Measurements from ENCODE around the gene ZP4.

Gene ZP4, protein sequence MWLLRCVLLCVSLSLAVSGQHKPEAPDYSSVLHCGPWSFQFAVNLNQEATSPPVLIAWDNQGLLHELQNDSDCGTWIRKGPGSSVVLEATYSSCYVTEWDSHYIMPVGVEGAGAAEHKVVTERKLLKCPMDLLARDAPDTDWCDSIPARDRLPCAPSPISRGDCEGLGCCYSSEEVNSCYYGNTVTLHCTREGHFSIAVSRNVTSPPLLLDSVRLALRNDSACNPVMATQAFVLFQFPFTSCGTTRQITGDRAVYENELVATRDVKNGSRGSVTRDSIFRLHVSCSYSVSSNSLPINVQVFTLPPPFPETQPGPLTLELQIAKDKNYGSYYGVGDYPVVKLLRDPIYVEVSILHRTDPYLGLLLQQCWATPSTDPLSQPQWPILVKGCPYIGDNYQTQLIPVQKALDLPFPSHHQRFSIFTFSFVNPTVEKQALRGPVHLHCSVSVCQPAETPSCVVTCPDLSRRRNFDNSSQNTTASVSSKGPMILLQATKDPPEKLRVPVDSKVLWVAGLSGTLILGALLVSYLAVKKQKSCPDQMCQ

DNA sequence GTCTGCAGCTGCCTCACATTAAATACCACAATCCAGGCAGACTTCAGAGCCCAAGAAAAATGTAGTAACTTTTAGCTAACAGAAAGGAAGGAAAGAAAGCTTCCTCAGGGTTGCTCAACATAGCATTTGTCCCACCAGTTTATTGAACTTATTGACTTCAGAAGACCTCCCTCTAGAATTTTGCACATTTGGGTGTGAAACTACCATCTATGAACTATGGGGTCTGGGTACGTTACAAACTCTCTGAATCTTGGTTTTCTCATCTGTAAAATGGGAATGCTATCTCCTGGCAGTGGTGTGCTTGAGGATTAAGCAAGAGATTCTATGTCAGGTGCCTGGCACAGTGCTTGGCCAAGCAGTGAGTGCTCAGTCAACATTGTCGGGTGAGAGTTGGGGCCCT lies at the start of gene ZP4:
TSS of gene ZP4 (minus strand) at position 101 of the 400 bp plus-strand sequence. CDS start 287 bp downstream, outside the sequence.
- DNase-seq (ENCODE audit: low read depth in 2 of 2): no peak

DNA sequence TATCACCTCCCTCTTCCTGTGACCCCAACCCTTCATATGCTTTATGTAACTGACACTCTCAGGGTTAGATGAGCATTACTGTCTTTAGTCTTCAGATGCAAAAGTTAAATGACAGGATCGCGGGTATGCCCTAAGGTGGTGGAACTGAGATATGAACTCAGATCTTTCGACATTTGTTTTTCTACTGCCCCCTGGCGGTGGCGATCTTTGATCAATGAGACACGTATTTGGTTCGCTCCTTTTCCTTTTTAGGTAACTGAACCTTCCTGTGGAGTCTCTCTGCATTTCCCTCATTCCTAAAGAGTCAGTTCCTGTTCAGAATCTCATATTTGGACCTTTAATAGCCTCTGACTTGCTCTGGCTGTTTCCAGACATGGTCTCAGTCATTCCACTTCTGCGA lies 47.8 kb upstream of the ZP4 start:
- DNase-seq (ENCODE audit: low read depth in 2 of 2): no peak

DNA sequence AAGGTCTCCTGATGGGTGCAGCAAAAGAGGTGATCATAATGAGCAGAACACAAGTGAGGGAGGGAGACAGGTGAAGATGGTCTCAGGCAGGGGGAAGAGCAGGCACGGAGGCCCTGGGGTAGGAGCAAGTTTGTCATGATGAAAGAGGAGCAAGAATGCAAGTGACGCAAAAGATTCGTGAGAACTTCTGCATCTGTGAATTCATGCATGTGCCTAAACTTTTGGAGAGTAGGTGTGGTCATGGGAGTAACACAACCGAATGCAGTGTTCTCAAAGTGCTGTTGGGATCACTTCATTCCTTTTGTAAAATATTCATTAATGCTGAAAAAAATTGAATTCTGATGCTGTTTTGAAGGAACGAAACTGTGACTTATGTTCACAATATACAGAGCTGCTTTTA lies 47.3 kb upstream of the ZP4 start:
- no peak for DNase-seq (ENCODE audit: low read depth in 2 of 2)

DNA sequence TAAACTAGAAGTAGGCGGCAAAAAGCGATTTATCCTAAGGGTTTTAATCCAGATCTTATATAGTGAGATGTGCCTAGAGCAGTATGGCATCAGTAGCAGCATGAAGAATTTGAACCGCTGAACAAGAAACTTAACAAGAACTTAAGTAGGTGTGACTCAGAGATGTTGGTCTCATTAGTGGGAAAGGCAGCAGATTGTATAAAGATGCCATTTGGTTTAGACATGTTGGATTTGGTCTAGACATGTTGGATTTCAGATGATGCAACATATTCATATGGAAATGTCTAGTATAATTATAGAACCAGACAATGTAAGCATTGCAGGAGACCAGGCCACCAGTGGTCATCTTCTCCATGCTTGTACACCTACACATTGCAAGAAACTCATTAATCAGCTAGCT lies 42.1 kb upstream of the ZP4 start:
- no peak for DNase-seq (ENCODE audit: low read depth in 2 of 2)

DNA sequence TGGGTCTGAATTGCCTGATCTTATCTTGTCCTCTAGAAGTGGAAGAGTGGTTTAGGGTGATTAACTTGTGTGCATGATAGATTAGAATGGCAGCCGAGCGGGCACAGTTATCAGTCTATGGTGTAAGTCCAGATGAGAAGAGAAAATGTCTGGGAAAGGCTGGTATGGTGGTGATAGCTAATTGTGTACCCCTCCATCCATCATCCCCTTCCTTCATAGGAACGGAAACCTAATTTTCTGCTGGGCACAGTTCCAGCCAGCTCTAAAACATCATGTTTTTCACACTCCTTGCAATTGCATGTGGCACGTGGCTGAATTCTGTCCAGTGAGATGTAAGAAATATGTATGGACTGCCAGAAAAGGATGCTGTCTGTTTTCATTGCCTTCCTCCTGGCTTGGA lies 40.9 kb upstream of the ZP4 start:
- no peak for DNase-seq (ENCODE audit: low read depth in 2 of 2)

DNA sequence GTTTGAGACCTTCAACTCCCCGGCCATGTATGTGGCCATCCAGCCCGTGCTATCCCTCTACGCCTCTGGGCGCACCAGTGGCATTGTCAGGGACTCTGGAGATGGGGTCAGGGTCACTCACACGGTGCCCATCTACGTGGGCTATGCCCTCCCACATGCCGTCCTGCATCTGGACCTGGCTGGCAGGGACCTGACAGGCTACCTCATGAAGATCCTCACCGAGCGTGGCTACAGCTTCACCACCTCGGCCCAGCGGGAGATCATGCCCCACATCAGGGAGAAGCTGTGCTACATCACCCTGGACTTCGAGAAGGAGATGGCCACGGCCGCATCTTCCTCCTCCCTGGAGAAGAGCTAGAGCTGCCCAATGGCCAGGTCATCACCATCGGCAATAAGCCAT lies 36.5 kb upstream of the ZP4 start:
- DNase-seq (ENCODE audit: low read depth in 2 of 2): no peak

DNA sequence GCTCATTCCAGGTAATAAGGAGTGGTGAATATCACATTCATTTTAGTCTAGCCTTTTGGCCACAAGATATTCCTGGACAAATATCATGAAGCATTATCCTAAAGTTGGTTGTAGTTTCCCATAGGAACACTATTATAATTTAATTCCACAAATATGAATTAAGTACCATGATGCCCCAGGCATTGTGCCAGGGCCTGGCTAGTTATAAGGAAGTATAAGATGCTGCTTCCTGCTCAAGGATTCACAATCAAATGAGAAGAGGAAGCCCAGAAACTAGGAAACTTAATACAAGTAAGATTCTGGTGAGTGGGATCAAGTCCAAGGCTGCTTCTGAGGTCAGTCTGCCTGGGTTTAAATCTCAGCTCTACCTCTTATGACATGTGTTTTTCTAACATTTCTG lies 30.6 kb upstream of the ZP4 start:
- no peak for DNase-seq (ENCODE audit: low read depth in 2 of 2)

DNA sequence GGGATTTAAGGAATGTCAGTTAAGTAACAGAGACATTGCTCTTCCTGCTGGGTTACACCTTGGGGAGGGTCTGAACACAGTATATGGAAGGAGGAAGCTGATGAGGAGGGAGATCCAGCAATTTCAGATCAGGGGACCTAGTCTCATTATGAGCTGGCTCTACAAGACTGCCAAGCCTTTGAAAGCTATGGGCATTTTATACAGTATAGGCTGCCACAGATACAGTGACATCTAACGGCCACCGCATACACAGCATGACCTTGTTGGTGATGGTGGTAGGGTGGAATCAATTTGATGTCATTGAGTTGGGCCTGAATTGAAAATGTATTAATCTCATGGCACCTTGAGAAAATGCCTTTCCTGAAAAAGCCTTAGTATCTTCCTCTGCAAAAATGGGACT lies 22.6 kb upstream of the ZP4 start:
- DNase-seq (ENCODE audit: low read depth in 2 of 2): no peak

DNA sequence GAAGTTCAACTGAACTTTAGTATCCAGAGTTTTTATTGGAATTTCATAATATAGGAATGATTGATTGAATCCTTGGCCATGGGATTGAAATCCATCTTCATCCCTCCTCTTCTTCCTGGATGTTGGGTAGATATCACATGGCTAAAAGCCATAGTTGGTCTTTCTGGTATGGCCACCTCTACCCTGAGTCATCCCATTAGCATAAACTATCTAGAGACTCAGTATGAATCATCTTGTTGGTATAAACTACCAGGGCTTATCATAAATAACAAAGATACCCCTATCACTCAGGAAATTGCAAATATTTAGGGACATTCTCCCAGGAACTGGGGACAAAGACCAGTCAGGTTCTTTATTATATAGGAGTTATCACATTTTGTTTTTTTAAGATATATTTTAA lies 21.2 kb upstream of the ZP4 start:
- DNase-seq (ENCODE audit: low read depth in 2 of 2): no peak

DNA sequence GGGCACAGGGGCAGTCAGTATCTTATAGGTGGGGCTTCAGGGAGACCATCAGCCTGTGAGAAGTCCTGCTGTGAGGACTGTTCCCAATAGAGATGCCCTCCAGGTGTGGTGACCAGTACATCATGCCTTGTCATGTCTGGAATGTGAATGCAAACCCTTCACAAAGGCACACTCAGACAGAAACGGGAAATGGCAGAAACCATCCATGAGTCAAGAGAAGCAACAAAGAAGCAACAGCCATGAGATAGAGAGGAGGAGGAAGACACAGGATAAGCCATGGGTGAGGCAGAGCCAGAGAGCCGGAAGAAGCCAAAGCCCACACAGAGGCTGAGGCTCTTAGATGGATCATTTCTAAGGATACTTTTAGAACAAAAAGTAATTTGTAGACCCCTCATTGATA lies 20.1 kb upstream of the ZP4 start:
- no peak for DNase-seq (ENCODE audit: low read depth in 2 of 2)

DNA sequence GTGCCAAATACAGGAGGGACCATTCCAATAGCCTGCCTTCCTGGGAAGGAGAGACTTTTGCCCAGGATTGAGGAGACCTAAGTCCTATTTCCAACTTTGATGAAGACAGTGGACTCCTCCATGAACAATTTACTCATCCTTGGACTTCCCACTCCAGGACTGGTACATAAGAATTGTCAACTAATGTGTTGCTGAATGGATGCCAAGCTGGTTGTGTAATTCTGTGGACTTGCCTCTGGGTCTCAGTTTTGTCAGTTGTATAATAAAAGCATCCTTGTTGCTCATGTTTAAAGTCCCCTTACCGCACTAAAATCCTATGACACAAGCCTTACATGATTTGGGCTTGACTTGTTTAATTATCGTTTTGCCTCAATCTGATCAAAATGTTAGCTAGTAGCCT lies 13.2 kb upstream of the ZP4 start:
- no peak for DNase-seq (ENCODE audit: low read depth in 2 of 2)

DNA sequence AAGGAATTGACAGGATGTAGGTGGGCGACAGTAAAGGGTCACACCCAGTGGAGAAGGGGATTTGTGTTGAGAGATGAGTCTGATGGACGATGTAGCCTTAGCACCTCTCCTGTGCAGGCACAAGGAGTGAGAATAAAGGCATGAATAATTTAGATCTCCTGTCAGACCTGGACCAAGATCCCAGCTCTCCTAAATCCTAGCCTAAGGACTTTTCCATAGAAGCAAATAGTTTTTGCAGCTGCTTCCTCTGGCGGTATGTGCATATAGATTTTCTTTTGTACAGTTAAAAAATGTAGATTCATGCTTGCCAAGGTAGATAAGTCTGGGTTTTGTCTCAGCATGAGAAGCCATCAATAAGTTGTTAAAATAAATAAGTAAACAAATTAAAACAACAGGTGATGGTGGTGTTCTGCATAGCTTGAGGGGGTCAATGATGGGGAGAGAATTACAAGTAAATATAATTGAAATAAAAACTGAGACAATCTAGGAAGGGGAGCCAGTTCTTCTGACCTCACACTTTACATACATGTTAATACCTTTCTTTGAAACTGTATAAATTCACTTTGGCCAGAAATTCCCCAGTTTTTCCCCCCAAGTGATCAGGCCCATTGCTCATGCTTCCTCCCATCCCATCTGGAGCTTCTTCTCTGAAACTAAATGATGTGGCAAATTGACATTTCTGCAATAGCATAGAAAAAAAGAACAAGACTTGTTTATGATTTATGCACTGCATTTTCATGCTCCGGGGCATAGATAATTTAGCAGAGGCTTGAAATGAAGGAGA lies 12.4 kb upstream of the ZP4 start:
- no peak for DNase-seq (ENCODE audit: low read depth in 2 of 2)

DNA sequence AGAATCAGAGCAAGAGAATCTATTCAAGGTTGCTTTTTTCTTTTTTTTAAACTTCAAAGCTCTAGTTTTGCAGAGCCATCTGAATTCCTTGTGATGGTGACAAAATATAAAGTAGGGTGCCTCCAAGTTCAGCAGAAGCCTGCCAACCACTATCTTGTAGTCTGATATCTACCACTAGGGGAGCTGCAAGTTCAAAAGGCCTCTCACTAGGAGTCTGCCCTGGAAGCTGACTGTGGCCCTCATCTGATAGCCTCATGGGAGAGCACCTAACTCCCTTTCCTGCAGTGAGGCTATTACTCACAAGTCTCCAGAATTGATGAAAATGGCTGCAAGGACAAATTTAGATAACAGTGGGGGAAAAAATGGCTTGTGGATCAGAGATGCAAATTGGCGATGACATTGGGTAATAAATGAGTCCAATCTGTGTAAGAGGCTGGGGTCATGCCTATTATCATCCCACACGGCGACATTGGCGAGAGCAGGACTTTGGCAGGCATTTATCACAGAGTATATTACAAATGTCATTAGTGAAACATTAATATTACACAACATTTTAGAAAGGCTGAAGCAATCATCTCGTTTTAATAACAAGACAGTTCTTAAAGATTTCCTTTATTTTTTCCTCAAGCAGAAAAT lies 10.7 kb upstream of the ZP4 start:
- no peak for DNase-seq (ENCODE audit: low read depth in 2 of 2)

DNA sequence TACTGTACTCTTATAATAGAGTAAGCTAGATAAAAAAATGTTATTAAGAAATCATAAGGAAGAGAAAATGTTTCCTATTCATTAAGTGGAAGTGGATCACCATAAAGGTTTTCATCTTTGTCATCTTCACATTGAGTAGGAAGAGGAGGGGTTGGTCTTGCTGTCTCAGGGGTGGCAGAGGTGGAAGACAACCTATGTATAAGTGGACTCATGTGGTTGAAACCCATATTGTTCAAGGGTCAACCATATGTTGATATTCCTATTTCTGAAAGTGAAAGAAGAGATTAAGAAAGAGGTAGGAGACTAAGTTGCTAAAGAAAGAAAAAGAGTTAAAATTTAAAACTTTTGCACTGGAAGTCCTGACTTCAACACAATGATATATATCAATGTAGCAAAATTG lies 4.9 kb upstream of the ZP4 start:
- no peak for DNase-seq (ENCODE audit: low read depth in 2 of 2)

DNA sequence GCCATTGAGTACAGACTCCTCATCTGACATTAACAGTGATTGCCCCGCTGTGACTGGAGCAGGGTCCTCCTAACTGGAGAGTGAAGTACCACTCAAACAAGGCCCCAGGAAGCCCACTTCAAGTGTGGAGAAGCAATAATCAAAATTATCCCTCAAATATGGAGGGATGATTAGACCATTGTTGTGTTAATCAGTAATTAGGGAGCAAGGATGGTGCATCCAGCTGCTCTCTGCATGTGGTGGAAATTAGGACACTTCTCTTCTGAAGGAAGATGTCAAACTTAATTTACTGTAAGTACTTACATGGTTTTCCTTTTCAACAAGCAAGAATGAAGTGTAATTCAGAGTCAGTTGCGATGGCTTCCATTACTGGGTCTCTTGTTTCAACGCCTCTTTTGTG lies 3.4 kb upstream of the ZP4 start:
- DNase-seq (ENCODE audit: low read depth in 2 of 2): no peak

DNA sequence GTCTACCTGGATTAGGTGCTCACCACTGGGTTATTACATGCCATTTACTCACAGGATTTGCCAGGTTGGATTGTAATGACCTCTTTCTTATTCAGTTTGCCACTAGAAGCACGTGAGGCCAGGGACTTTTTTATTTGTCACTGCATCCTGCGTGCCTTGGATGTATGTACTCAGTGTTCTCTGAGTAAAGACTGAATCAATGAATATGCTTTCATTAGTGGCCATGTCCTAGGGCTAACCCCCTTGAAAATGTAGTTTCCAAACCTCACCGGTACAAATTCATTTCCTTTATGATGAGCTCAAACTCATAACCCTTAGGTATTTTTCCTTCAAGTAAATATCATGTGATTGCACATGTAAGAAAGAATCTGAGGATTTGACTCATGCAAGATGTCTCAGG lies 1.3 kb upstream of the ZP4 start:
- no peak for DNase-seq (ENCODE audit: low read depth in 2 of 2)

DNA sequence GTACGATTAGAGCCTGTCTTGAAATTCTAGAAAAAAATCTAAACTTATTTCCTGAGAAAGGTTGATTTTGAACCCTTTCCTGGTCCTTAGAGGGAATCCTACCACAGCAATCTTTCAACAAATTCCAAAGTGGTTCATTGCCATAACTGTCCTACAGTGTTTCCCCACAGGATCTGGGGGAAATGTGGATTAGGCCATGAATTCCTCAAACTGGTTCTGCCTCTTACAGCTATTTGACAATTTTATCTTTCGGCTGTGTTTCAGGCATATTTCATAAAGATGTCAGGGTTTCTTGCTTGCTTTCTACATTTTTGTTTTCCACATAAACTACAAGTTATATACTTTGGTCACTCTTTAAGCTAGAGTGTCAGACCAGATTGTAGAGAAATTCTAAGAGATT lies 544 bp upstream of the ZP4 start:
- no peak for DNase-seq (ENCODE audit: low read depth in 2 of 2)

DNA sequence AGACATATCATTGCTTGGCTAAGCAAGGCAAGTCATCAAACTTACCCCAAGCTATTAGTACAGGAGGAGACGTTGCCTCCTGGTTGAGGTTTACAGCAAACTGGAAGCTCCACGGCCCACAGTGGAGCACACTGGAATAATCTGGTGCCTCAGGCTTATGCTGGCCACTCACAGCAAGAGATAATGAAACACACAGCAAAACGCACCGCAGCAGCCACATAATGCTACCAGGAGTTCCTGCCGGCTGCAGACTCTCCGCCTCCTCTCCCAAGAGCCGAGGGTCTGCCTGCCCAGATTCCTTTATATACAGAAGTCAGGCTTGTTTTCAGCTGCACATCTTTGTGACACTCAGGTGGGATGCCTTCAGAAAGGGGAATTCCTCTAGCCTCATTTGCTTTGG lies 306 bp downstream of the ZP4 start:
- DNase-seq (ENCODE audit: low read depth in 2 of 2): no peak

DNA sequence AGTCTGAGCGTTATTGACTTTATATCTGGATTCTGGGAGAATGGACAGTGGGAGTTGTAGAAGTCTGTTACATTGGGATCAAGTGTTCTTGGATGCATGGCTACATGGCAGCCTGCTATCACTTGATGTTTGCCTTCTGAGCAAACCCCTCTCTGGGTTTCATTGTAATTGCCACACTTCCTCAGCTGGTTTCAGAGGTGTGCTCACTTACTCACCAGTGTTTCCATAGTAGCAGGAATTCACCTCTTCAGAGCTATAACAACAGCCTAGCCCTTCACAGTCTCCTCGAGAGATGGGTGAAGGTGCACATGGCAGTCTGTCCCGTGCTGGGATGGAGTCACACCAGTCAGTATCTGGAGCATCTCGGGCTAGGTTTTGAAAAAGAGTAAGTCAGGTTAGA lies 2.6 kb downstream of the ZP4 start:
- DNase-seq (ENCODE audit: low read depth in 2 of 2): no peak

DNA sequence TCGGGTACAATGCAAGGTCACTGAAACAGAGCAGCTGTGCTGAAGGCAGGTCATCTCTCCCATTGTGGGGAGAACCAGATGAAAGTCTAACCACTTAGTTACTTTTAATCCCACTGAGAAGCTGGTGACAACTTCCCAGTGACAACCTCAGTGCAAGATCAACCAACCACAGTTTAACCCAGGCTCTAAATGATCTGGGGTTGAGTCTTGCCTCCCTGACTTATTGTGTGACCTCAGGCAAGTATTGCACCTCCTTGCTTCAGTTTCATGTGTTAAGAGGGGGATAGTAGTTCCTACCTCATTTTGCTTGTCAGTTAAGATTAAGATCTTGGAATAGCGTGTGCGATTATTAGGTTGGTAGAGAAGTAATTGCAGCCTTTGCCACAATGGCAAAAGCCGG lies 3.2 kb downstream of the ZP4 start:
- DNase-seq (ENCODE audit: low read depth in 2 of 2): no peak

DNA sequence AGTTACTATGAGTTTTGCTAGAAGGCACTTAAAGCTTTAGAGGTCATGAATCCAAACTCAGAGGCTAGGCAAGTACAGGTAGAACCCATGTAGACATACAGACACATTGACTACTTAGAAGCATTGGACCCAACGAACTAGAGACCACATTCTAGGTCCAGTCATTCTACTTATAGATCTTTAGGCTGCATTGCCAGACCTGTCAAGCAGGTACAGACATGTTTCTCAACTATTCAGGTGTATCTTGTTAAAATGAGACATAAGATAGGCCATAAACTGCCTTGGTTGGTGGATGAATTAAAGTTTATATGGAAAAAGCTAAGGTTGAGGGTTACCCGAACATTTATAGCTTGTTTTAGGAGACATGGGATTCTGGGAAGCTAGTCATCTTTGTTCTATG lies 6.5 kb downstream of the ZP4 start:
- no peak for DNase-seq (ENCODE audit: low read depth in 2 of 2)

DNA sequence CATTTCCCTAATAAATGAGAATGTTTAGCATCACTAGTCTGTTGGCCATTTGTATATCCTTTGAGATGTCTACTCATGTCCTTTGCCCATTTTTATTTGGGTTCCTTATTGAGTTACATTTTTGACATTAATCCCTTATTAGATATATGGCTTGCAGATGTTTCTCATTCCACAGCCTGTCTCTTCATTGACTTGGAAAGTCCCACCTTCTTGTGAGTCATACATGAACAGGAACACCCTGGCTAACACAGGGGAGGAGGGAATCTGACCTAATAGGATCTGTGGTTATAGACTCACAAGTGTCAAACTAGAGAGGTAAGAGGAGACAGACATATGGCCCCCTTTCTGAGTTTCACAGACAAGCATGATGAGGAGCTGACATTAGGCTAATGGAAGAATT lies 11.5 kb downstream of the ZP4 start:
- DNase-seq (ENCODE audit: low read depth in 2 of 2): no peak

DNA sequence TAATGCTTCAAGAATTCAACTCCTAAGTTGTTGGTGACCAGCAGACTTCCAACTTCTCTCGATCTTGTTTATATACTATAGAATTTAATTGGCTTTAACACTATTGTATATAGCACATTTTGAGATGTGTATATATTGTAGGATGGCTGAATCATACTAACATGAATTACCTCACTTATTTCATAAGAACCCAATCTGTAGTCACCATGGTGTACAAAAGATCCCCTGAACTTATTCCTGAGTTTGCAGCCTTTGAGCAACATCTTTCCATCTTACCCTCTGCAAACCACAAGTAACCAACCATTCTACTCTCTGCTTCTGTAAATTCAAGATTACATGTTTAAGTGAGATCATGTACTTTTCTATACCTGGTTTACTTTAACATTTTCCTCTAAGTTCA lies 12.3 kb downstream of the ZP4 start:
- DNase-seq (ENCODE audit: low read depth in 2 of 2): no peak

Data from activated CD8-positive, alpha-beta memory T cell treated with anti-CD3 and anti-CD28 coated beads for 4 hours (primary cell).